Neuronal stem cell (in vitro differentiated cells): ENCODE data around the gene C10orf105.

Experiments used
- DNase-seq: peaks from one replicate; pipeline ENCODE4 v3.0.0-alpha.2; 2013; ENCODE audit warnings: low spot score
- H2AFZ ChIP-seq: one replicate; pipeline ENCODE4 v1.6.1; 2013; ENCODE audit warnings: mild to moderate bottlenecking, low read length, inconsistent platforms
- H2AK5ac ChIP-seq: 2 replicates; pipeline ENCODE4 v1.6.1; 2013; ENCODE audit warnings: low read depth, mild to moderate bottlenecking, inconsistent platforms, low read length, moderate library complexity, mixed read lengths
- H2BK120ac ChIP-seq: 2 replicates; pipeline ENCODE4 v1.6.1; 2013; ENCODE audit warnings: low read depth, mild to moderate bottlenecking, inconsistent platforms, low read length, moderate library complexity, mixed read lengths
- H2BK12ac ChIP-seq: one replicate; pipeline ENCODE4 v1.6.1; 2013; ENCODE audit warnings: low read length, inconsistent platforms
- H2BK15ac ChIP-seq: 2 replicates; pipeline ENCODE4 v1.6.1; 2013; ENCODE audit warnings: mild to moderate bottlenecking, low read length, inconsistent platforms, mixed read lengths
- H2BK5ac ChIP-seq: one replicate; pipeline ENCODE4 v1.6.1; 2013; ENCODE audit warnings: inconsistent platforms, mild to moderate bottlenecking, low read length, moderate library complexity
- H3K14ac ChIP-seq: one replicate; pipeline ENCODE4 v1.6.1; 2013; ENCODE audit warnings: low read length, inconsistent platforms
- H3K18ac ChIP-seq: 2 replicates; pipeline ENCODE4 v1.6.1; 2013; ENCODE audit warnings: low read length, inconsistent platforms
- H3K23ac ChIP-seq: 2 replicates; pipeline ENCODE4 v1.6.1; 2013; ENCODE audit warnings: low read depth, mild to moderate bottlenecking, mixed read lengths, low read length, inconsistent platforms; ENCODE audit not compliant: poor library complexity
- H3K27ac ChIP-seq: replicated peaks from 3 replicates; pipeline ENCODE4 v1.5.1; 2013; ENCODE audit warnings: low read length, inconsistent platforms
- H3K27me3 ChIP-seq, 3 experiments: 2 replicates each; pipeline ENCODE4 v1.6.1; 2013; ENCODE audit warnings: low read length in 3 of 3, mild to moderate bottlenecking in 2 of 3, inconsistent platforms in 1 of 3, low read depth in 1 of 3, mixed read lengths in 1 of 3, moderate library complexity in 1 of 3; ENCODE audit not compliant: control insufficient read depth in 3 of 3, insufficient read depth in 3 of 3
- H3K36me3 ChIP-seq, 2 donors: replicated peaks in 1 of 2; 2 replicates each; pipeline ENCODE4 v1.6.1; 2013; ENCODE audit warnings: low read length in 2 of 2; ENCODE audit not compliant: control insufficient read depth in 2 of 2, insufficient read depth in 2 of 2
- H3K4ac ChIP-seq: 2 replicates; pipeline ENCODE4 v1.6.1; 2013; ENCODE audit warnings: inconsistent platforms, mild to moderate bottlenecking, low read length, moderate library complexity
- H3K4me1 ChIP-seq, 2 donors: 1 replicate in 1 of 2; 2 replicates in 1 of 2; pipeline ENCODE4 v1.6.1; 2013; ENCODE audit warnings: low read length in 2 of 2, low read depth in 1 of 2; ENCODE audit not compliant: control insufficient read depth in 2 of 2, insufficient read depth in 1 of 2
- H3K4me2 ChIP-seq: one replicate; pipeline ENCODE4 v1.6.1; 2013; ENCODE audit warnings: mild to moderate bottlenecking, low read length, inconsistent platforms; ENCODE audit not compliant: insufficient read depth, poor library complexity, severe bottlenecking
- H3K4me3 ChIP-seq, 2 donors: 2 replicates each; pipeline ENCODE4 v1.5.1; 2013; ENCODE audit warnings: low read length in 2 of 2, mild to moderate bottlenecking in 2 of 2, inconsistent platforms in 1 of 2, moderate library complexity in 1 of 2
- H3K79me1 ChIP-seq: one replicate; pipeline ENCODE4 v1.6.1; 2013; ENCODE audit warnings: low read depth, mild to moderate bottlenecking, inconsistent platforms, low read length, moderate library complexity
- H3K9ac ChIP-seq: one replicate; pipeline ENCODE4 v1.6.1; 2013; ENCODE audit warnings: mild to moderate bottlenecking, low read depth, low read length, inconsistent platforms; ENCODE audit not compliant: poor library complexity
- H3K9me3 ChIP-seq, 2 donors: replicated peaks in 1 of 2; 2 replicates each; pipeline versions ENCODE3 to v1.6.1; 2013; ENCODE audit warnings: low read length in 2 of 2, mild to moderate bottlenecking in 2 of 2, inconsistent platforms in 1 of 2, low read depth in 1 of 2, mixed read lengths in 1 of 2, moderate library complexity in 1 of 2; ENCODE audit not compliant: control insufficient read depth in 2 of 2, insufficient read depth in 1 of 2
- H4K8ac ChIP-seq: one replicate; pipeline ENCODE4 v1.6.1; 2013; ENCODE audit warnings: low read depth, mild to moderate bottlenecking, inconsistent platforms, low read length, moderate library complexity
- H4K91ac ChIP-seq: one replicate; pipeline ENCODE4 v1.6.1; 2013; ENCODE audit warnings: low read length, low read depth, mild to moderate bottlenecking, inconsistent platforms; ENCODE audit not compliant: poor library complexity
- WGBS, 2 donors: extraction: QIAGEN DNeasy Blood & Tissue Kit; methylation state at CpG; one replicate each; pipeline ENCODE4 v1.1.7; 2013; ENCODE audit warnings: missing lambda C conversion rate in 2 of 2, mixed read lengths in 1 of 2; ENCODE audit not compliant: insufficient read length in 2 of 2, insufficient replicate concordance in 1 of 2; ENCODE audit errors: extremely low coverage in 2 of 2; 5-methylcytosine and 5-hydroxymethylcytosine counted together

C10orf105 gene

DNA sequence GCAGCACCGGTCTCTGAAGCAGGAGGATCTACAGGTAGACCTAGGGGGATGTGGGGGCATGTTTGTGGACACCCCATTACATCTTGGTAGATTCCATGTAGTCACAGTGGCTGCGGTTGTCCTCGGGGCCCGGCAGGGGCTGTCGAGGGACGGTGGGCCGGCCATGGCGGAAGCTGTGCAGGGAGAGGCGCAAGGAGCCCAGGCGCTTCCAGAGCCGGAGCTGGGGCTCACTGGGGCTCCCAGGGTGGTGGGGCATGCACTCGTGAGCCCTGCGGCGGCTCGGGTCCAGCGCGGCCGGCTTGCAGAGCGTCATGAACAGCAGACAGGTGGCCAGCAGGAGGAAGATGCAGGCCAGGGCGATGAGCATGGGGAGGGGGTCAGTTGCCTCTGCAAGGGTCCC, 3.7 kb downstream of the C10orf105 start:
- no peak overlapping the region for H2BK120ac ChIP-seq
- peaks cover 2% of the 10 kb centered on the region for H3K79me1 ChIP-seq
- no peak overlapping the region for H4K8ac ChIP-seq
- H3K14ac ChIP-seq: peak overlapping the region; percentile 63
- H3K9ac ChIP-seq: peak overlapping the region; percentile 34
- peaks cover 0 to 22% of the 10 kb centered on the region in 2 donors for H3K4me1 ChIP-seq
- no peaks in the 10 kb centered on the region for H3K9me3 ChIP-seq
- peak overlapping the region; percentile 52 for H3K18ac ChIP-seq
- H3K27me3 ChIP-seq: peaks cover 0 to 20% (median 0%) of the 10 kb centered on the region in 3 experiments
- H2BK15ac ChIP-seq: peak overlapping the region; percentile 41
- no peak overlapping the region for H4K91ac ChIP-seq
- H2BK5ac ChIP-seq: no peak overlapping the region
- no peak overlapping the region for H3K4me3 ChIP-seq
- peak overlapping the region; percentile 86 for H3K4ac ChIP-seq
- no peak overlapping the region for H3K4me2 ChIP-seq
- H3K27ac ChIP-seq: no peak overlapping the region
- DNase-seq: no peak
- H3K36me3 ChIP-seq: no peaks in the 10 kb centered on the region
- H2BK12ac ChIP-seq: no peak overlapping the region
- peak overlapping the region; percentile 40 for H3K23ac ChIP-seq
- WGBS, 2 donors: no CpG with 5 or more reads among the region's 20 CpGs
- no peak overlapping the region for H2AFZ ChIP-seq
- no peak overlapping the region for H2AK5ac ChIP-seq

GRCh38 chr10:71715026-71715425, 4.6 kb downstream of the C10orf105 start:
- H3K79me1 ChIP-seq: peaks cover 2% of the 10 kb centered on the region
- H4K8ac ChIP-seq: peak overlapping the region; percentile 57
- WGBS, 2 donors: no CpG with 5 or more reads among the region's 8 CpGs

DNA sequence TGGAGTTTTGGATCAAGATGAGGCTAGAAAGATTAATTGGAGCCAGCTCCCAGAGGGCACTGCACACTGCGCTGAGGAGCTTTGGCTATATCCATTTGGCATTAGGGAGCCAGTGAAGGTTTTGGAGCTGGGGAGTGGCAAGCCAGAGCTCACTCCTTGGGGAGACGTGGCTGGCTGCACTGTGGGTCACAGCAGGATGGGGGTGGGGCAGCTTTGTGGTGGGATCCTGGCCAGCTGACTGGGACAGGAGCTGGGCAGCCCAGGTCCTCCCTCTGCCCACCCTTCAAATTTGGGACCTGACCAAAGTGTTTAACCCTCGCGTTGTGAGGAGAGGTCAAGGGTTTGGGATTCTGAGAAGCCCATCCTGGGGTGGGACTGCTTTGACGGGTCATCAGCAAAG, 5.0 kb downstream of the C10orf105 start:
- no peak overlapping the region for H2BK12ac ChIP-seq
- no peak overlapping the region for H3K27ac ChIP-seq
- peaks cover 0 to 12% (median 0%) of the 10 kb centered on the region in 3 experiments for H3K27me3 ChIP-seq
- no peak overlapping the region for H3K4me3 ChIP-seq
- no CpG with 5 or more reads among the region's 5 CpGs for WGBS, 2 donors
- H3K79me1 ChIP-seq: peaks cover 2% of the 10 kb centered on the region
- peaks cover 0 to 14% of the 10 kb centered on the region in 2 donors for H3K4me1 ChIP-seq
- no peak overlapping the region for H3K4ac ChIP-seq
- H3K9ac ChIP-seq: no peak overlapping the region
- no peak overlapping the region for H3K23ac ChIP-seq
- H4K8ac ChIP-seq: no peak overlapping the region
- H4K91ac ChIP-seq: no peak overlapping the region
- H3K4me2 ChIP-seq: no peak overlapping the region
- no peak overlapping the region for H2BK120ac ChIP-seq
- H2BK15ac ChIP-seq: no peak overlapping the region
- peak overlapping the region; percentile 83 for H2AK5ac ChIP-seq
- H3K14ac ChIP-seq: peak overlapping the region; percentile 1
- no peaks in the 10 kb centered on the region for H3K36me3 ChIP-seq
- no peaks in the 10 kb centered on the region for H3K9me3 ChIP-seq
- no peak overlapping the region for H2AFZ ChIP-seq
- H2BK5ac ChIP-seq: peak overlapping the region; percentile 32
- DNase-seq: no peak
- peak overlapping the region; percentile 64 for H3K18ac ChIP-seq

More at GRCh38 chr10:71715026-71715425, 4.6 kb downstream of the C10orf105 start:
- H3K36me3 ChIP-seq: no peaks in the 10 kb centered on the region
- H2BK12ac ChIP-seq: no peak overlapping the region
- H2BK15ac ChIP-seq: no peak overlapping the region
- no peak overlapping the region for H2BK5ac ChIP-seq
- no peak overlapping the region for H3K23ac ChIP-seq
- no peak overlapping the region for H2BK120ac ChIP-seq
- H2AK5ac ChIP-seq: peak overlapping the region; percentile 45
- no peak overlapping the region for H3K4me2 ChIP-seq
- no peak overlapping the region for H3K4me3 ChIP-seq
- no peaks in the 10 kb centered on the region for H3K9me3 ChIP-seq
- H2AFZ ChIP-seq: no peak overlapping the region
- H3K27ac ChIP-seq: no peak overlapping the region
- no peak overlapping the region for H3K4ac ChIP-seq
- no peak for DNase-seq
- H3K18ac ChIP-seq: peak overlapping the region; percentile 64
- peaks cover 0 to 18% of the 10 kb centered on the region in 2 donors for H3K4me1 ChIP-seq
- H3K14ac ChIP-seq: peak overlapping the region; percentile 1
- peaks cover 0 to 17% (median 0%) of the 10 kb centered on the region in 3 experiments for H3K27me3 ChIP-seq
- no peak overlapping the region for H3K9ac ChIP-seq
- no peak overlapping the region for H4K91ac ChIP-seq

DNA sequence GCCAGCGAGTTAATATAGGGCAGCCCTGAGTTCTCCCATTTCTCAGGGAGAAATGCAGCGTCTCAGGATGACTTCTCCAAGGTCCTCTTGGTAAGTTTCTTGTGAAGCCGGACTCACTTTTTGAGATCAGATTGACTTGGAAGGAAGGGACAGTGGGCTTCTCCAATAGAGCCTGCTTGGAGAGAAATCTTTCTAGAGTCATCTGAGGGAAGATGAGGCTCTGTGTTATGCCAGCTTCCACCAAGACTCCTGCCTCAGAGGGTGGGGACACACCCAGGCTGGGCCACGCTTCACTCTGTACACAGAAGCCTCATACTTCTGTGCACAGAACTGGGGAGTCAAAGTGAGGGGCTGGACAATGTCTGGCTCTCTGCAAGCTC, 5.6 kb downstream of the C10orf105 start:
- no CpG with 5 or more reads among the region's 4 CpGs for WGBS, 2 donors
- DNase-seq: no peak
- no peaks in the 10 kb centered on the region for H3K36me3 ChIP-seq

More for the DNA sequence above, 5.6 kb downstream of the C10orf105 start:
- H3K27ac ChIP-seq: no peak overlapping the region
- peak overlapping the region; percentile 83 for H2AK5ac ChIP-seq
- H3K23ac ChIP-seq: peak overlapping the region; percentile 31
- H3K79me1 ChIP-seq: peaks cover 2% of the 10 kb centered on the region
- no peak overlapping the region for H3K4ac ChIP-seq
- no peak overlapping the region for H2BK5ac ChIP-seq
- no peak overlapping the region for H2BK120ac ChIP-seq
- H3K18ac ChIP-seq: peak overlapping the region; percentile 71
- peak overlapping the region; percentile 38 for H3K14ac ChIP-seq
- no peak overlapping the region for H2BK12ac ChIP-seq
- no peak overlapping the region for H2AFZ ChIP-seq
- H2BK15ac ChIP-seq: no peak overlapping the region
- H3K4me1 ChIP-seq: peaks cover 0 to 8% of the 10 kb centered on the region in 2 donors
- H3K9ac ChIP-seq: no peak overlapping the region
- H4K91ac ChIP-seq: no peak overlapping the region
- H3K9me3 ChIP-seq: no peaks in the 10 kb centered on the region
- H4K8ac ChIP-seq: no peak overlapping the region
- no peak overlapping the region for H3K4me2 ChIP-seq
- H3K4me3 ChIP-seq: no peak overlapping the region
- H3K27me3 ChIP-seq: peaks cover 0 to 10% (median 0%) of the 10 kb centered on the region in 3 experiments
